AG04449 (cell line): ENCODE measurements around the gene PSIP1.

Source experiments
- CTCF ChIA-PET: fragments of 350-600 bp; formaldehyde crosslinking; extraction: SDS; loops from one replicate; lab custom pipeline; 2021; ENCODE audit warnings: antibody characterized with exemption; lab: Yijun Ruan, JAX
- POLR2A ChIA-PET: fragments of 400-600, 350-600 bp; formaldehyde crosslinking; extraction: SDS; loops from one replicate; lab custom pipeline; 2020; ENCODE audit warnings: antibody characterized with exemption, inconsistent platforms; lab: Yijun Ruan, JAX
- DNase-seq: peaks from one replicate; pipeline ENCODE4 v3.0.0-alpha.2; 2010; ENCODE audit warnings: low read depth, low spot score
- H3K4me3 ChIP-seq: 2 replicates; pipeline ENCODE4 v1.5.1; 2011; ENCODE audit warnings: low read depth, mild to moderate bottlenecking, control low read depth, low read length
- CTCF ChIP-seq: IDR thresholded peaks from one replicate; pipeline ENCODE4 v1.5.1; 2011; ENCODE audit warnings: mild to moderate bottlenecking, moderate library complexity, low read length, control low read depth, inconsistent platforms; ENCODE audit not compliant: insufficient read depth; ENCODE audit errors: missing control alignments

The PSIP1 gene

GRCh38 chr9:15422372-15423230 is 88.2 kb downstream of the PSIP1 start, which contains the start of gene SNAPC3:
Gene SNAPC3 (plus strand): TSS chr9:15422876. CDS start chr9:15422880, 4 bp downstream.
- CTCF ChIA-PET = interaction anchor here (0.7 to 3.6 kb wide), 11 partner anchors 10 to 318 kb away, joined by 3 to 13 read pairs (median 3); partner anchors contain the start of gene CCDC171

GRCh38 chr9:15421990-15422371 is 88.8 kb downstream of the PSIP1 start:
- H3K4me3 ChIP-seq = peak overlapping the region; percentile 83
- no peak for TF ChIP-seq CTCF
- ChIA-PET POLR2A (interaction anchor here (0.6 to 0.8 kb wide), 2 partner anchors 56 to 89 kb away, joined by 3 read pairs; no protein-coding TSS in a partner anchor), CTCF (interaction anchor here (0.7 to 3.6 kb wide), 6 partner anchors 14 to 318 kb away, joined by 3 to 12 read pairs (median 4); no protein-coding TSS in a partner anchor)
- no peak for DNase-seq

More at GRCh38 chr9:15422372-15423230, 88.2 kb downstream of the PSIP1 start, which contains the start of gene SNAPC3:
- POLR2A ChIA-PET = interaction anchor here (0.8 to 1.2 kb wide), 4 partner anchors 89 to 211 kb away, joined by 3 to 7 read pairs (median 3); partner anchors contain the start of gene TTC39B
- peak within 1 kb of the TSS; percentile 83 for H3K4me3 ChIP-seq
- peak; percentile 44 for DNase-seq
- TF ChIP-seq CTCF = no peak

- no peak for TF ChIP-seq CTCF
- H3K4me3 ChIP-seq = no peak overlapping the region
- ChIA-PET CTCF (interaction anchor here (0.7 to 3.6 kb wide), 5 partner anchors 13 to 209 kb away, joined by 3 to 12 read pairs (median 4); no protein-coding TSS in a partner anchor), POLR2A (interaction anchor here (0.6 kb wide), 1 partner anchor 56 kb away, joined by 3 read pairs; no protein-coding TSS in a partner anchor)
- no peak for DNase-seq
Measured at GRCh38 chr9:15421532-15421931, 89.2 kb downstream of the PSIP1 start.

GRCh38 chr9:15420796-15421195 is 90.0 kb downstream of the PSIP1 start:
- no peak overlapping the region for H3K4me3 ChIP-seq
- TF ChIP-seq CTCF = no peak
- ChIA-PET POLR2A (no interaction called here), CTCF (interaction anchor here (1.4 kb wide), 1 partner anchor 143 kb away, joined by 4 read pairs; no protein-coding TSS in a partner anchor)
- no peak for DNase-seq

- no peak overlapping the region for H3K4me3 ChIP-seq
- ChIA-PET POLR2A (no interaction called here), CTCF (interaction anchor here (1.0 to 5.6 kb wide), 5 partner anchors 13 to 212 kb away, joined by 3 to 81 read pairs (median 3); no protein-coding TSS in a partner anchor)
- no peak for DNase-seq
- TF ChIP-seq CTCF = no peak
Measured at GRCh38 chr9:15417626-15418025, 93.1 kb downstream of the PSIP1 start.
